ENCODE data around the gene ZNF397.
A peak's percentile ranks its signal among the peaks of the same experiment; 100 is the strongest.

Gene ZNF397

DNA sequence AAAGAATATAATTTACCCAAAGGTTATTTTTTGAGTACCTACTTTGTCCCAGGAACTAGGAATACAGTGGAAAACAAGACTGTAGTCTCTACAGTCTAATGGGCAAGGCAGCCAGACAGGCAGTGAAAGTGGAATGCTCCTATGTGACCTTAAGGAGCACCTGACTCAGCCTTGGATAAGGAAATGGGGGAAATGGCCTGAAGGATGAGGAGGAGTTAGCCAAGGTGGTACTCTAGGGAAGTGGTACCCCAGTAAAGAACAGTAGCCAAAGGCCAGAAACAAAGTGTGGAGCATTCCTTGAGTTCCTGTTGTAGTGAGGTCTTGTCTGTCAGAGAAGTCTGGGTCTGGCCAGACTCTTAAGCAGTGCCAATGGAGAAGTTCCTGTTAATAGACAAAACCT is 6.0 kb downstream of the ZNF397 start:
- no peak for DNase-seq

DNA sequence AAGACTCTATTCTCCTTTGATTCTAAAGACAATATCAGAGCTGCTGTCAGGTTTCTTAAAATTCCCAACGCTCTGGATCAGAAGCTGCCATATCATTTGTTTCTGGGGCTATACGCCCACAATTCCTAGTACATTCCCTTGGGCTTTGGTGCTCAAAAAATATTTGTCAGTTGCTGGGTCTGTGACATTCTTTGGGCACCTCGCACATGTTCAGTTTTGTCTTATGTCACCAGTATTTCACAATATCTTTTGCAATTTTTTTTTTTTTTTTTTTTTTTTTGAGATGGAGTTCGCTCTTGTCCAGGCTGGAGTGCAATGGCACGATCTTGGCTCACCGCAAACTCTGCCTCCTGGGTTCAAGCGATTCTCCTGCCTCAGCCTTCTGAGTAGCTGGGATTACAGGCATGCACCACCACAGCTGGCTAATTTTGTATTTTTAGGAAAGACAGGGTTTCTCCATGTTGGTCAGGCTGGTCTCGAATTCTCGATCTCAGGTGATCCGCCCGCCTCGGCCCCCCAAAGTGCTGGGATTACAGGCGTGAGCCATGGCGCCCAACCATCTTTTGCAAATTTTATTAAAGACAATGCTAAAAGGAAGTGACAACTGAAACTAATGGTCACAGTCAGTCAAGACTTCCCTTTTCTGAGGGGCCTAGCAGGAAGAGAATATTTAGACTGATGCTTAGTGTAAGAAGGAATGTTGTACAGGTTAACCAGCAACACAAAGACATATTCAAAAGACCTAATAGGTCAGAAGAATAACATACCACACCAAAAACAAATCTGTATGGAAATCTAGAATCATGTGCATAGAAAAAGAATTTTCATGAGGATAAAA is 6.8 kb downstream of the ZNF397 start:
- DNase-seq: no peak

DNA sequence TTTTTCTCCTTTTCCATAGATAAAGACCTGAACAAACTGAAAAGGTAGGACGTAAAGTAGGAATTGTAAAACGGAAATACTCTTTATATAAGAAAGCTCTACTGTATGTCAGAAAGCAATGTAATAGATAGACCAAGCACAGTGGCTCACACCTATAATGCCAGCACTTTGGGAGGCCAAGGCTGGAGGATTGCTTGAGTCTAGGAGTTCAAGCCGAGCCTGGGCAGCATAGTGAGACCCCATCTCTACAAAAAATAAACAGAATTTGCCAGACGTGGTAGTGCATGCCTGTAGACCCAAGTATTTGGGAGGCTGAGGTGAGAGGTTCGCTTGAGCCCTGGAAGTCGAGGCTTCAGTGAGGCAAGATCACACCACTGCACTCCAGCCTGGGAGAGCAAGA is 7.6 kb downstream of the ZNF397 start:
- DNase-seq: no peak

DNA sequence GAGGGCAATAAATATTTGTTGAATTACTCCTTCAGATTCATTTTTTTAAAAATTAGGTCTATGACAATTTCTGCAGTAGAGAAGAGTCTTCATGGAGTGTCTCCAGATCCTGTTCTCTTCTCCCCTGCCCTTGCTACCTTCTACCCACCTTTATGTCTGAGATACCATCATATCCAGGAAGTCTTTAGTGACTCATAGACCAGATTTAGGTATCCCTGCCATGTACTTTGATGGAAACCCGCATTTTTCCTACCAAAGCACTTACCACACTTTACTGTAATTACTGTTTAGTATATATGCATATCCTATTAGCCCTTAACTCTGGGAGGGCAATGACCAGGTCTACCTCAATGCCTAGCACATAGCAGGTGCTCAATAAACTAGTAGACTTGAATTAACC is 11.6 kb downstream of the ZNF397 start:
- DNase-seq: no peak

DNA sequence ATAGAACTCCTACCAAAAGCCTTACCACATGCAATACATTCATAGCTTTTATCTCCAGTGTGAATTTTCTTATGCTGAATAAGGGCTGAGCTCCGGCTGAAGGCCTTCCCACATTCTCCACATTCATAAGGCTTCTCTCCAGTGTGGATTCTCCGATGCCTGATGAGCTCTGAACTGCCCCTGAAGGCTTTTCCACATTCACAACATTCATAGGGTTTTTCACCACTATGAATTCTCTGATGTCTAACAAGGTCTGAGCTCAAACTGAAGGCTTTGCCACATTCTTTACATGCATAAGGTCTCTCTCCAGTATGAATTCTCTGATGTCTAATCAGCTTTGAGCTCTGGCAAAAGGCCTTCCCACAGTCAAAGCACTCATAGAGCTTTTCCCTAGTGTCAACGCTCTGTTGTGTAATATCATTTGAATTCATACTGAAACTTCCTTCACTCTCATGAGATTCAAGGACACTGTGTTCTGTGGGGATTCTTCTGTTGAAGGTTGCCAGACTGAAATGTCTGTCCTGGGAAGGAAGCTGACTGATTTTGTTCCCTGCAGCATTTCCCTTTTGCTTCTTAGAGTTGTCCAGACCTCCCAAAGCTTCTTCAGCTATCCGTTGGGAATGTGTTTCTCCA is 12.9 kb downstream of the ZNF397 start:
- no peak for DNase-seq

DNA sequence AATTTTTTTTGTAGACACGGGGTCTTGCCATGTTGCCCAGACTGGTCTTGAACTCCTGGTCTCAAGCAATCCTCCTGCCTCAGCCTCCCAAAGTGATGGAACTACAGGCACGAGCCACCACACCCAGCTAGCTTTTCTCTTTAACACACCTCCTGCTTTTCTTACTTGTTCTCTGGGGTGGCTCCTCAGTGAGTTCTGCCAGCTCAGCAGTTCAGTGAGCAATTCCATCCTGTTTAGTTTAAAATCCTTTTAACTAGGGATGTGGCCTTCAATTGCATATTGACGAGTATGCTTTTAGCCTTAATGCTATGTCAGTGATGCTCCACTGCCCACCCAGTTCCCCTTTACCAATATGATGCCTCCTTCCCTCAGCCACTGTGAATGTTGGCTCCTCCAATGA is 16.1 kb downstream of the ZNF397 start:
- DNase-seq: no peak

DNA sequence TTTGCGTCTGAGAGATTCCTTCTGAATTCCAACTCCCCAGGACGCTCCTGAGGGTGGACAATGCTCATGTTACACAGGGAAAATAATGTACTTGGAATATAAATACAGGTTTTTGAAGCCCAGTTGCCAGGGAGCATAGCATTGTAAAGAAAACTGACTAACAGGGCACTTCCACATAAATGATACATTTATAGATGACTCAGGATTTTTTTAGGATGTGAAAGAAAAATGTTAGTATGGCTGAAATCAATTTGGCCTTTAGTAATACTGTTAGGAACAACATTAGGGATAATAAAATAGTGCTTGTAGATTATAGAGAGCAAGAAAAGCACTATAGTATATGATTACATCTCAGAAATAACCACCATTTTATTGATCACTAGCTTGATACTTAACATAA is 23.6 kb downstream of the ZNF397 start:
- DNase-seq: no peak

DNA sequence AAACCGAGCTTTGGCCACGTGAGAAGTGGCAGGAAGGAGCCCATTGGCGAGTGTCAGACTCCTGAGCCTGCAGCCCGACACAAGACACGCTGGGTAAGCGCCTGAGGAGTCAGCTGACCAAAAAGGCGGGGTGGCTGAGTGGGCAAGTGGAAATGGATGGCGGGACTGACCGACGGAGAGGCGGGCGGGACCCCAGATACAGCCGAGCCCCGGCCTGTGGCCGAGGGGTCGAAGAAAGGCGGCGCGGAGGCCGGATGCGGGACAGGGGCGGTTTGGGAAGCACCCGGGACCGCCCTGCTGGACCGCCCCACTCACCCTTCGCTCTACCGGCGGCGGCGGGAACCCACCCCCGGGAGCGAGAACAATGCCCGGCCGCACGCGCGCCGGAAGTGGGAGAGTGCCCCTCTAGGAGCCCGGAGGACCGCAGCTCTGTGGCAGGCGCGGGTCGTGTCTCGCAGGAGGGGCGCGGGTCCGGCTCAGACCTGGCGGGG is 26.4 kb downstream of the ZNF397 start:
- peak; percentile 55 to 63 for DNase-seq

DNA sequence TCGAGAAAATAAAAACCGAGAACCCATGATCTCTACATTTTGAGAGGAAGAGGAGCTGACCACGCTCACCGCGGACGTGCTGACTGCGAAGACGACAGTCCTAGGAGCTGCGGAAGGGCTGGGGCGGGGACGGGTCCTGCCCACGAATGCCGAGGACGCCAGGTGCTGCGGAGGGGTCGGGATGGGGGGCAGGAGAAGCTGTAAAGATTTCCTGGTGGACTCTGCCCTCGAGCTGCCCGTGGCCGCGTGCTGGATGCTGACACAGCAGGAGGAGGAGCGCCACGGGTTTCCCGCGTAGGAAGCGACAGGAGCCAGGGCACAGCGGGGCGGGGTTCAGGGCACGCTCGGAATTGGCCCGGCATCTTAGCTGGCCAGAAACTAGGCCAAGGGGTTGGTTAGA is 27.0 kb downstream of the ZNF397 start:
- peak; percentile 13 to 18 for DNase-seq

DNA sequence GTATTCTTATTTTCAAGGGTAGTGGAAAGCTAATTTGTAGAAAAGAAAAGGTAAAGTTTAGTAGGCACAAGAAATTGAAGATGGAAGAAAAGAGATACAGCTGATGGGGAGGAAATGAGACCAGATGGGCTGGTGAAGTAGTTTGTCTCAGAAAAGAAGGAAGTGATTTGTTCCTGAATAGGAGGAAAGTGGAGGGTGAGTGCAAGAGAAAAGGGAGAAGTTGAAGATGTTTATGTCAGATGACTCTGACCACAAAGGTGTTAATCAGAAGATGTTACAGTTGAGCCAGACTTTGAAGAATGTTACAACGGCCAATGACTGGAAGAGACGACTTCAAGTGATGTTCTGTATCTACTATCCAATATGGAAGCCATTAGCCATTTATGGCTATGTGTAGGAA is 28.0 kb downstream of the ZNF397 start:
- DNase-seq: no peak

DNA sequence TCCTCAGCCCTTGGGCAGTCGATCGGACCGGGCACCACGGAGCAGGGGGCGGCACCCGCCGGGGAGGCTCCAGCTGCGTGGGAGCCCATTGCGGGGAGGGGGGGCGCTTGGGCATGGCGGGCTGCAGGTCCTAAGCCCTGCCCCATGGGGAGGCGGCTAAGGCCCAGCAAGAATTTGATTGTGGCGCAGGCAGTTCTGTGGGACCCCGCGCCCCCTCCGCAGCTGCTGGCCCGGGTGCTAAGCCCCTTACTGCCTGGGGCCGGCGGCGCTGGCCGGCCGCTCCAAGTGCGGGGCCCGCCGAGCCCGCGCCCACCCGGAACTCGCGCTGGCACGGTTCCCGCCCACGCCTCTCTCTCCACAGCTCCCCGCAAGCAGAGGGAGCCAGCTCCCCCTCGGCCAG is 30.8 kb downstream of the ZNF397 start:
- no peak for DNase-seq

DNA sequence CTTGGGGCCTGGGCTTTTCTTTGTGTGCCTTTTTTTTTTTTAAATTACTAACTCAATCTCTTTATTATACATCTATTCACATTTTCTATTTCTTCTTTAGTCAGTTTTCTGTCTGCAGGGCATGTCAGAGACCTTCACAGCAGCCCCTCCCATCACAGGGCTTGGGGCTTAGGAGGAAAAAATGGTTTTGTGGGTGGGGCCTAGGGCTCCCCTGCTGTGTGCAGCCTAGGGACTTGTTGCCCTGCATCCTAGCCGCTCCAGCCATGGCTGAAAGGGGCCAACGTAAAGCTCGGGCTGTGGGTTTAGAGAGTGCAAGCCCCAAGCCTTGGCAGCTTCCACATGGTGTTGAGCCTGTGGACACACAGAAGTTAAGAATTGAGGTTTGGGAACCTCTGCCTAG is 35.4 kb downstream of the ZNF397 start:
- no peak for DNase-seq

DNA sequence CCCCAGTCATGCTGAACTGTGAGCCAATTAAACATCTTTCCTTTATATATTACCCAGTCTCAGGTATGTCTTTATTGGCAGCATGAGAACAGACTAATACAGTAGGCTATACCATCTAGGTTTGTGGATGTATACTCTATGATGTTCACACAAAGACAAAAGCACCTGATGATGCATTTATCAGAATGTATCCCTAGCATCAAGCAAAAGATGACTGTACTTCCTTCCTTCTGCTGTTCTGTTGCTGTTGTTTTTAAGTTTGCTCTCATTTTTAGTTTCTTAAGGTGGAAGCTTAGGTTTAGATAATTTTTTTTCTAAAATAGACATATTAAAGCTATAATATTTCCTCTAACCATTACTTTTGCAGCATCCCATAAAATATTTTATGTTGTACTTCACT is 36.8 kb downstream of the ZNF397 start:
- no peak for DNase-seq

DNA sequence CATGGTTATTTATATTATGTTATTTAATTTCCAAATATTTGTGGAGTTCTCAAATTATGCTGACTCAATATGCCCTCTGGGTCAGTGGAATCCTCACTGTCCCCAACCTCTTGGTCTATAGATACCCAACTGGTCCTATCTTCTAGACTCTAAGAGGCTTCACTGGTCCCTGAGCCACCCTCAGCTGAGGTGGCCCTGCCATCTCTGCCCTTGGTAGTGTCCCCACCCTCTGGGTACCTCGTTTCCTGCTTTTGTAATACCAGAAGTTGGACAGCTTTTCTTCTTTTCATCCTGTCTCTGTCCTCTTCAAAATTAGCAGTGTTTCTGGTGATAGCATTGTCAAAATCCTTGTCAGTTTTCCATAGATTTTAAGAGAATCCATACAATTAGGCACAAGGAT is 37.3 kb downstream of the ZNF397 start:
- DNase-seq: no peak

DNA sequence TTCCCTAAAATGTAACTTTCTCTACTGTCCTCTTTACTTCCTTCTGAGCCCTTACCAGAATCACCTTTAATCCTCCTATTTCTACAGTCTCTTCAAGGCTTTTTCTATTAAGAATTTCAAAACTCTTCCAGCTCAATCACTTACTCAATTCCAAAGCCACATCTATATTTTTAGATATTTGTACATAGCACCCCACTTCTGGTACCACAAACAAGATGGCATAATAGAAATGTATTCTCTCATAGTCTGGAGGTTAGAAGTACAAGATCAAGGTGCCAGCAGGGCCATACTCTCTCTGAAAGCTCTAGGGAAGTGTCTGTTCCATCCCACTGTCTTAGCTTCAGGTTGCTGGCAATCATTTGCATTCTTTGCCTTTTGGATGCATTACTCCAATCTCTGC is 38.1 kb downstream of the ZNF397 start:
- DNase-seq: no peak

DNA sequence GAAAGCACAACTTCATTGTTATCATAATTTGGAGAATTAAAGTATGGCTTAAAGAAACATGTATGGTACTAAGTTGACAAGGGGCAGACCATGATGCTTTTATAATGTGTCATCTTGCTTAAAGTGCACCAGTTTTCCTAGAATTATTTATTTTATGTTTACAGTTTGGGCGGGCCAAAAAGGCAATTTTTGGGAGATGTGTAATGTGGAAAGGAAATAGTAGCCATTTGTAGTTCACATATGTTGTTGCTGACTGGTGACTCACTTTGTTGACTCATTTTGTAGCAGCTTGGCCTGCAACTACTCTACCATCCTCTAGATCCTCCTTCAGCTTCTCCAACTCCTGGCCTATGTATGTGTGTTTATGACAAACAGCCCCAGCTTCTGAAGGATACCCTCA is 41.5 kb downstream of the ZNF397 start:
- no peak for DNase-seq

DNA sequence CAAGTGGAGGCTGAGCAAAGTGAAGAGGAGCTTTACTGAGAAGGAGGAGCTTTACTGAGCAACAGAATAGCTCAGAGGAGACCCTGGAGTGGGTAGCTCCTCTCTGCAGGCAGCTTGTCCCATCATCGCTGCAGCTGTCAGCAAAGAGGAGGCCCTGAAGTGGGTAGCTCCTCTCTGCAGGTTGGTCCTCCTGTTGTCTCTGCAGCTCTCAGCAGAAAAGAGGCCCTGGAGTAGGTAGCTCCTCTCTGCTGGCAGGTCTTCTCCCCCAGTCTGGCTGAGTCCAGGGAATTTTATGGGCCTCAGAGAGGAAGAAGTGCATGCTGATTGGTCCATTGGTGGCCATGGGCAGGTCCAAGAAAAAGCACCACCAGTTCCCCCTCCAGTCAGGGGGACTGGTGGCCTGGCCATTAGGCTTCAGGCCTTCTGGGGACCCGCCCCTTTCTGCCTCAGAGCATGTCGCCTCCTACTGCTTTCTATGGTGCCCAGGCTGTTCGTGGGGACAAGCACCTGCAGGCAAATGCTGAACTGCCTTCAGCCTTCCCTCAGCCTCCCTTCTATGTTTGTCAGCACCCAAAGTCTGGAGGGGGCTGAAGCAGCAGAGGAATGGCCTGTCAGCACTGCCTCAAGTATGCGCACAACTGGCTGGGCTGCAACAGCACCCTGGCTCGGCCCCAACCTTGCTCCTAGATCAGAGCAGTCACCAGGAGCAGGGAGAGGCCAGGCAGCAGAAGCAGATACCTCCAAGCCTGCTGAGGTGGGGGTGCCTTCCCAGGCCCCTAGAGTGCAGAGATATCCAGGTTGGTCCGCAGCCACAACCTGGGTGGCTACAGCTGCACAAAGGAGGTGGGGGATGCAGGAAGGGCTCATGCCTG is 43.3 kb downstream of the ZNF397 start:
- no peak for DNase-seq

DNA sequence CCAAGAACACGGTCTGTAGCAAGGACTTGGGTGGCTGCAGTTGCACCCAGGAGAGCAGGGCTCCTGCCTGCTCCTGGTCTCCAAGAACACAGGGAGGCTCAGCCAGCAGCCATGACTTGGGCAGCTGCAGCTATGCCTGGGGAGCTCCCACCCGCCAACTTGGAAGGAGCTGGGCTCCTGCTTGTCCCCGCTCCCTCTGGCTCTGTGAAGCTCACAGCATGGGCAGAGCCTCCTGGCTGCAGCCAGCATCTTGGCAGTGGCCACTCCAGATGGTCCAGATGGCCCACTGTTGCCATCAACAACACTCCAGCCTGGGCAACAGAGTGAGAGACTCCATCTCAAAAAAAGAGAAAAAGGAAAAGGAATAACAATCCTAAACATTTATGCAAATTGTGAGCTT is 44.0 kb downstream of the ZNF397 start:
- no peak for DNase-seq

DNA sequence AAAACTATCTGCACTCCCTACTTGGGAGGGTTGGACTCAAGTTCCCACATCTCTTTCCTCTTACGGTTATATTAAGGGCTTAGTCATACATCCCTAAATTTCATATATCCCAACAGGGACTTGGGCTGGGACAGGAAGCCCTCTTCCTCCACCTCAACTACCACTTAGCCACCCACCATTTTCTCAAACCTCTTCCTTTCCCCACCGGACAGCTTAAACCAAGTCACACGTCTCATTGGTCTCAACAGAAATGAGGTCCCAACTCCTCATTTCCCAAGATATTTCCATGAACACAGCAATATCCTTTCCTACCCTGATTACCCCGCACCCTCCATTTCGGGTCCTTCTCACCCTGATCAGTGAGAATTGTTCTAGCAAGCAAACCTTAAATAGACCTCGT is 48.5 kb downstream of the ZNF397 start:
- no peak for DNase-seq

DNA sequence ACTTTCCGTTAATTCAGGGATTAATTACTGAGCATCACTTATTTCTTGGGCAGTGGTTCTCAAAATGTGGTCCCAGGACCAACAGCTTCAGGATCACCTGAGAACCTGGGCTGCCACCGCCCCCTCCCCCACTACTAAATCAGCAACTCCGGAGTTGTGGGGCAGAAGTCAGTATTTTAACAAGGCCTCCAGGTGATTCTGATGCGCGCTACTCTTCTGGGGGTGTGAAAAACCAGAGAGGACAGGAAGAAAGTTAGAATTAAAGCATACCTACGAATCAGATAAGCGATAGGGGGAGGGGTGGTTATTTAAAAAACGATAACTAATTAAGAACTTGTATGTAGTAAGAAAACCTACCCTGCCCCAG is 48.9 kb downstream of the ZNF397 start:
- DNase-seq: peak; percentile 28 to 37

DNA sequence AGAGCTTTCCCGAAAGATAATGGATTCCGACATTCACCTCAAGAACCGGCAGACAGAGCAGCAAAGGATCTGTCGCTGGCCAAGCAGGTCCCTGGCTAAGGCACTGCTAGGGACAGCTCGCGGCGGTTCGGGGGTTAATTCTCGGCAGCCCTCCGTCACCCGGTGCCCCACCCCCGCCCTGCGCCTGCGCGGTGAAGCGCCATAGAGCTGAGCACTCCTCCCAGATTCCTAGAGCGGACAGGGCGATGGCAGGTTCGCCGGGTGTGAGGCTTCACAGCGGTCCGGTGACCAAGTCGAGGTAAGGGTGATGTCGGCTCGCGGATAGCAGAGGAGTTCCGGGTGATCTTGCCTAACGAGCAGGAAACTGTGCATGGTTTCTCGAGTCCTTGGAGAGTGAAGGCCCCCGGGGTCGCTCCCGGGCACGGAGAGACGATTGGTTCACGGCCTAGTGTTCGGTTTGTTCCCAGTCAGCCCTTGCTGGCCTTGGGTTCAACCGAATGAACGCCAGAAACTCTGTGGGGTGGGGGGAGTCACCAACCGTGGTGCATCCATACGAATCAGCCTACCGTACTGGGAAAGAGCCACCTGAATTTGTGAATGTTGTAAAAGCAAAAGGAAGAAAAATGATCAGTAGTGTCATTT is 49.4 kb downstream of the ZNF397 start, which contains the start of gene ZSCAN30:
ZSCAN30 (minus strand) TSS at position 136 of the 642 bp plus-strand sequence. CDS start 25,877 bp downstream, outside the sequence.
- peak; percentile 95 to 96 for DNase-seq

DNA sequence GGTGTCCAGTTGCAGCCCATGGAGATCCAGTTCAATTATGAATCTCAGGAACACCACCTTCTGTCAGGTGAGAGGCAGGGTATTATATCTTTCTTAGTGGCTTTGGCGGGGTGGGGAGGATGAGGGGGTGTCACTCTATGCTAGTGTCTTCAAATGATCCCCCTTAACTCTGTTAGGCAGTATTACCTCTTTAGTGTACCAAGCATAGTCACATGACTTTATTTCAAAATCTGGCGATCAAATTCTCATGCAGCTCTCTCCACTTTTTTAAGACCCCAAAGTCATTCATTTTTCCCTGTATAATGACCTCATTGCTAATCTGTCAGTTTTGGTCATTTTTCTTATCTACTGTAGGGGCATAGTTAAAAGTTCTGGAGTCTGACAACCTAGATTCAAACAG is 50.3 kb downstream of the ZNF397 start:
- DNase-seq: no peak

DNA sequence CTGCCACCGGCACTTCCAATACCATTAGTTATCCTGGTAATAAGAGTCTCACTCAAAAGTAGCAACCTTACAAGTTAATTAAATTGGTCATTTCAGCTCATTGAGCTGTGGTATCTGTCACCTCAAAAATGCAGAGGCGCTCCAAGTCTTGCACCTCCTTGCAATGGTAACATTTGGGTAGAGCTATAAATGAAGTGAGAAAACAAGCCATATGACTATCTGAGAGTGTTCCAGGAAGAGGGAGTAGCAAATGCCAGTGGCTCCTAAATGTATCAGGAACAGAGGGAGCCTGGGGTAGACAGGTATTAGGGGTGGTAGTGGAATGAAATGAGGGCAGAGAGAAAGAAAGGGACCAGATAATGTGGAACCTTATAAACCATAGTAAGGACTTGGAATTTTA is 55.2 kb downstream of the ZNF397 start:
- DNase-seq: no peak

Measured in activated CD4-positive, alpha-beta T cell treated with anti-CD3 and anti-CD28 coated beads, Interleukin-2, amount 50 U/mL, for 48 hours (primary cell).